Measurements from ENCODE around the gene DIPK1B. TPM values are rescaled to one million over a fixed set of nuclear protein-coding genes. Genes with fewer than 3 reads are reported as not detected.

Gene DIPK1B
- total RNA-seq, 1 donor from 2014 or later = 2.2 TPM

DNA sequence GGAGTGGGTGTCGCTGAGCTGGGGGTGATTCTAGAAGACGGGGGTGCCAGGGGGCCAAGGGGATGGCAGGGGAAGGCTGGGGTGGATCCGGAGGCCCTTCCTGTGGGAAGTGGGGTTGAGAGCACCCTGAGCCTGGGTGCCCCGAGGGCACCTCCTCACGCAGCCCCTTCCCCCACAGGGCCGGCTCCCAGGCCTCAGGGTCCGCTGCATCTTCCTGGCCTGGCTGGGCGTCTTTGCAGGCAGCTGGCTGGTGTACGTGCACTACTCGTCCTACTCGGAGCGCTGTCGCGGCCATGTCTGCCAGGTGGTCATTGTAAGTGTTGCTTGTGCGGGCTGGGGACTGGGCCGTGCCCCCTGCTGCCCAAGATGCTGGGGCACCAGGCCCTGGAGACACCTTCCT, 5.0 kb downstream of the DIPK1B start:
- Mint-ChIP-seq H3K27ac (no peak overlapping the region), H3K9me3 (no peaks in the 10 kb centered on the region), H3K36me3 (ENCODE audit: low read depth) (peaks cover 10% of the 10 kb centered on the region), H3K4me3 (no peak overlapping the region), H3K27me3 (peaks cover 5% of the 10 kb centered on the region), H3K4me1 (peaks cover 37% of the 10 kb centered on the region)
- ChIA-PET CTCF (no interaction called here), POLR2A (interaction anchor here (8.2 kb wide), 1 partner anchor 11 kb away, joined by 68 read pairs; no protein-coding TSS in a partner anchor)
- ATAC-seq (ENCODE audit: low read depth) (no peak), DNase-seq (no peak)
- intact Hi-C loops (cut with micrococcal nuclease) = loop anchor here (10.0 kb wide), 1 partner anchor 53 kb away; the partner anchor contains the start of gene EGFL7
- no peak for TF ChIP-seq CTCF (IDR thresholded peaks at IDR 0.05)

DNA sequence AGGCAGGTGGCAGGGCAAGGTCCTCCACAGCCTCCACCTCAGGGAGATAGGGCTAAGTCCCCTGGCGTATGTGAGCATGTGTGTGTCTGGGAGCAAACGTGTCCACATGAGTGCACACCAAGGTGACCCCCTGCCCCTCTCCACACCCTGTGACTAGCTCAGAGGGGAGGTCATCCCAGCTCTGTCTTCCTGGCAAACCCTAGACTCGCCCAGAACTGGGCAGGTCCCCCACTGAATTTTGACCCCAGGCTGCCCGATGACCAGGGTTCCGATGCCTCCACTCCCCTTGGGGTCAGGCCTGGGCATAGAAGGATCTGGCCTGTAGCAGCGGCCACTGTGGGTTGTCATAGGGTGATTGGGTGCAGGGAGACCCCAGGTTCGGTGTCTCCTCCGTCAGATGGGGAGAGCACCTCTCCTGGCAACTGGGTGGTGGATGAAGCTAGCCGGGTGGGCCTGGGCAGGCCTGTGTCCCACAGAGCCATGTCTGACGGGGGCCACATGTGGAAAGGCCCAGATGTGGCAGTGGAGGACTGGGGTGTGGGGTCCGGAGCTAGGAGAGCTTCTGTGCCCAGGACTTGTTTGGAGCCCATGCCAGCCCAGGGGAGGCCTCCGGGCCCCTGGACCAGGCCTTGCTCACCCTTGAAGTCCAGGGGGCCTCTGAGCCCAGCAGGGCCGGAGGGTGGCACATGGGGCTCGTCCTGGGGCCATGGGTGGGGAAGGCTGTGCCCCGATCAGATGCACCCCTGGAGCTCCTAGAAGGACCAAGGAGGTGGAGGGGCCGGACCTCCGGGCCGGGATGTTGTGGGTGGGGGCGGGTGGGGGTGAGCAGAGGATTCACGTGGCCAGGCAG, 6.2 kb downstream of the DIPK1B start:
- DNase-seq (no peak), ATAC-seq (ENCODE audit: low read depth) (no peak)
- peaks cover 33% of the 10 kb centered on the region for H3K4me1 Mint-ChIP-seq
- H3K27ac Mint-ChIP-seq = no peak overlapping the region
- no peaks in the 10 kb centered on the region for H3K9me3 Mint-ChIP-seq
- H3K36me3 Mint-ChIP-seq (ENCODE audit: low read depth) = peaks cover 21% of the 10 kb centered on the region
- ChIA-PET CTCF (no interaction called here), POLR2A (interaction anchor here (0.6 to 8.2 kb wide), 4 partner anchors 9 to 48 kb away, joined by 3 to 68 read pairs (median 4); no protein-coding TSS in a partner anchor)
- no peak overlapping the region for H3K4me3 Mint-ChIP-seq
- intact Hi-C loops (cut with micrococcal nuclease) = loop anchor here (10.0 kb wide), 1 partner anchor 54 kb away; the partner anchor contains the start of gene EGFL7
- H3K27me3 Mint-ChIP-seq = peaks cover 3% of the 10 kb centered on the region
- TF ChIP-seq CTCF (IDR thresholded peaks at IDR 0.05) = no peak

- DNase-seq (no peak), ATAC-seq (ENCODE audit: low read depth) (peak; percentile 51)
- H3K4me1 Mint-ChIP-seq = peaks cover 32% of the 10 kb centered on the region
- TF ChIP-seq CTCF (IDR thresholded peaks at IDR 0.05) = no peak
- H3K27me3 Mint-ChIP-seq = peaks cover 3% of the 10 kb centered on the region
- intact Hi-C loops (cut with micrococcal nuclease) = loop anchor here (10.0 kb wide), 1 partner anchor 55 kb away; the partner anchor contains the start of gene EGFL7
- ChIA-PET CTCF (no interaction called here), POLR2A (interaction anchor here (0.6 to 8.2 kb wide), 4 partner anchors 9 to 47 kb away, joined by 3 to 68 read pairs (median 6); no protein-coding TSS in a partner anchor)
- H3K9me3 Mint-ChIP-seq = no peaks in the 10 kb centered on the region
- H3K36me3 Mint-ChIP-seq (ENCODE audit: low read depth) = peaks cover 29% of the 10 kb centered on the region
- H3K4me3 Mint-ChIP-seq = no peak overlapping the region
- no peak overlapping the region for H3K27ac Mint-ChIP-seq
These were observed 7.0 kb downstream of the DIPK1B start for GRCh38 chr9:136719195-136719880.

DNA sequence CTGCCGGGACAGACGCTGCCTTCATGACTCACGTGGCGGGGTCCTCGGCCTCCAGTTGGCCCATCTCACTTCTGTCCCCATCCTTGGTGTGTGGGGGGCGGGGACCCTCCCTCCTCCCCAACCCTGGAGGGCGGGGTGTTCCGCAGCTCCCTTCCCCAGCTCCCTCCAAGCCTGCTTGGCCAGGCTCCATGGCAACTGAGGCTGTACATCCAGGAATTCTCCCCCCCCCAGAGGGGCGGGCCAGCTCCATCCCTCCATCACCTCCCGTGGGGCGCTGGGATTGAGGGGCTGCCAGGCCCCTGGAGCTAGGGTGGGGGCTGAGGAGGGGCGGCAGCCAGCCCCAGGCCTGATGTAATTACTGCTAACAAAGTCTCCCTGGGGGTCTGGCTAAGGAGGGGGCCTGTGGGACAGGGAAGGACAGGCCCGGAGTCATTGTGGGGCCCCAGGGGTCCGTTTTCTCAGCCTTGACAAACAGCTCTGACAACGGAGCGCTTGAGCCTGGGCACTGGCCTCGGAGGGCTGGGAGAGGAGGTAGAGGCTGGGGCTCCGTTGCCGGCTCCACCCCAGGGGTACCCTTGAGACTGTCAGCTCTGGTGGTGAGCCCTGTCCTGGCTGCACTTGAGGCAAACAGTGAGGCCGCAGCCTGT, 8.0 kb downstream of the DIPK1B start:
- no peak overlapping the region for H3K4me3 Mint-ChIP-seq
- peaks cover 31% of the 10 kb centered on the region for H3K4me1 Mint-ChIP-seq
- DNase-seq (no peak), ATAC-seq (ENCODE audit: low read depth) (no peak)
- POLR2A ChIA-PET = interaction anchor here (8.2 kb wide), 1 partner anchor 8 kb away, joined by 68 read pairs; no protein-coding TSS in a partner anchor
- no peaks in the 10 kb centered on the region for H3K9me3 Mint-ChIP-seq
- intact Hi-C loops (cut with micrococcal nuclease) = no loop called here
- no peak for TF ChIP-seq CTCF (IDR thresholded peaks at IDR 0.05)
- no peak overlapping the region for H3K27ac Mint-ChIP-seq
- CTCF ChIA-PET = no interaction called here
- peaks cover 3% of the 10 kb centered on the region for H3K27me3 Mint-ChIP-seq
- peaks cover 38% of the 10 kb centered on the region for H3K36me3 Mint-ChIP-seq (ENCODE audit: low read depth)
